GM12878 (cell line): Measurements from ENCODE around the gene TRANK1. TPM values are rescaled to one million over a fixed set of nuclear protein-coding genes. Genes with fewer than 3 reads are reported as not detected.

Experiments used
- ATAC-seq: fragments of 200-7000 bp; cut with Tn5 transposase; 3 replicates; pipeline ENCODE4 v1.9.1; 2020; ENCODE audit warnings: mild to moderate bottlenecking, moderate library complexity
- BruUV-seq: library from RNA; stranded (reverse); fragments of 400-500 nt; replicated peaks from 2 replicates; lab custom pipeline; 2021; lab: Mats Ljungman, UMichigan
- CTCF ChIA-PET: fragments of 300-600 bp; sonication (Branson Sonifier 250); formaldehyde crosslinking; extraction: SDS; loops from one replicate; lab custom pipeline; 2021; ENCODE audit warnings: inconsistent platforms; lab: Yijun Ruan, JAX
- POLR2A ChIA-PET: fragments of 350-600 bp; formaldehyde crosslinking; extraction: SDS; loops from one replicate; lab custom pipeline; 2021; ENCODE audit warnings: inconsistent platforms; lab: Charles Lee
- RAD21 ChIA-PET: fragments of 300-600 bp; sonication (Branson Sonifier 250); formaldehyde crosslinking; loops from one replicate; lab custom pipeline; 2023; ENCODE audit warnings: antibody characterized with exemption; ENCODE audit not compliant: unreplicated experiment; lab: Charles Lee
- SMC1A ChIA-PET: fragments of 300-600 bp; sonication (Branson Sonifier 250); formaldehyde crosslinking; loops from one replicate; lab custom pipeline; 2023; ENCODE audit not compliant: unreplicated experiment, uncharacterized antibody; lab: Charles Lee
- DNase-seq: peaks from one replicate; pipeline ENCODE4 v3.0.0-alpha.2; 2011; ENCODE audit warnings: low read depth, low spot score
- FAIRE-seq: peaks from 3 replicates; lab custom pipeline; 2011; peaks lifted over from hg19 to GRCh38; lab: Jason Lieb, UNC
- H2AFZ ChIP-seq: 2 replicates; pipeline ENCODE4 v1.6.0; 2011; ENCODE audit warnings: low read depth, low read length, control low read depth; ENCODE audit not compliant: control insufficient read depth
- H3K27ac ChIP-seq: 2 replicates; pipeline ENCODE4 v1.5.1; 2011; ENCODE audit warnings: control low read depth; ENCODE audit not compliant: control insufficient read depth, insufficient read depth
- H3K27me3 ChIP-seq, 2 experiments: replicated peaks in 1 of 2; 2 replicates each; pipeline versions ENCODE4 v1.6.0 to v1.6.1; 2011; ENCODE audit warnings: low read length in 1 of 2; ENCODE audit not compliant: control insufficient read depth in 2 of 2, insufficient read depth in 2 of 2
- H3K36me3 ChIP-seq, 2 experiments: 2 replicates each; pipeline ENCODE4 v1.5.1; 2011; ENCODE audit warnings: low read length in 1 of 2; ENCODE audit not compliant: control insufficient read depth in 2 of 2, insufficient read depth in 2 of 2
- H3K4me1 ChIP-seq: 2 replicates; pipeline ENCODE4 v1.6.1; 2011; ENCODE audit warnings: mild to moderate bottlenecking, low read length, moderate library complexity, mixed read lengths; ENCODE audit not compliant: control insufficient read depth, insufficient read depth
- H3K4me2 ChIP-seq: 2 replicates; pipeline ENCODE4 v1.6.0; 2011; ENCODE audit warnings: control low read depth; ENCODE audit not compliant: control insufficient read depth, insufficient read depth
- H3K4me3 ChIP-seq: fragments of 200-600 bp; sonication (generic); 2 replicates; pipeline ENCODE4 v1.5.1; 2016
- H3K79me2 ChIP-seq: 2 replicates; pipeline ENCODE4 v1.6.0; 2011; ENCODE audit warnings: low read length; ENCODE audit not compliant: control insufficient read depth, insufficient read depth
- H3K9ac ChIP-seq: 2 replicates; pipeline ENCODE4 v1.8.0; 2011; ENCODE audit warnings: low read length, control low read depth, mixed read lengths; ENCODE audit not compliant: control insufficient read depth, insufficient read depth
- H3K9me3 ChIP-seq: replicated peaks from 3 replicates; pipeline ENCODE4 v1.5.1; 2011; ENCODE audit warnings: mild to moderate bottlenecking, low read length; ENCODE audit not compliant: control insufficient read depth, insufficient read depth
- H4K20me1 ChIP-seq: 2 replicates; pipeline ENCODE4 v1.6.0; 2011; ENCODE audit not compliant: control insufficient read depth, insufficient read depth
- BCLAF1 ChIP-seq: fragments of 450-650 bp; IDR thresholded peaks from 2 replicates; pipeline ENCODE4 v1.6.1; 2017; ENCODE audit warnings: antibody characterized with exemption, mild to moderate bottlenecking, moderate library complexity
- CEBPB ChIP-seq, 2 experiments: fragments of 150-350 bp in 1 of 2; IDR thresholded peaks; 2 replicates each; pipeline ENCODE4 v1.6.1; 2012 to 2014; ENCODE audit warnings: low read depth in 2 of 2, low read length in 2 of 2, borderline replicate concordance in 1 of 2, inconsistent platforms in 1 of 2
- GATAD2B ChIP-seq: fragments of 450-650 bp; conservative IDR thresholded peaks from 2 replicates; pipeline ENCODE4 v1.6.1; 2017; ENCODE audit warnings: low read depth, mild to moderate bottlenecking, moderate library complexity
- KAT2A ChIP-seq: conservative IDR thresholded peaks from 2 replicates; pipeline ENCODE4 v1.6.1; 2011; ENCODE audit warnings: low read depth, low read length; ENCODE audit not compliant: control insufficient read depth
- MTA2 ChIP-seq: fragments of 450-650 bp; IDR thresholded peaks from 2 replicates; pipeline ENCODE4 v1.6.1; 2016; ENCODE audit warnings: low read depth, mild to moderate bottlenecking, moderate library complexity
- WGBS: methylation state at CpG from one replicate; pipeline ENCODE4 v1.1.6; 2016; ENCODE audit warnings: low lambda C conversion rate; ENCODE audit not compliant: insufficient replicate concordance, insufficient coverage; ENCODE audit errors: missing lambda C conversion rate; 5-methylcytosine and 5-hydroxymethylcytosine counted together
- in situ Hi-C: fragments of 300-500 bp; cut with MboI; formaldehyde crosslinking; loops from 9 replicates; pipeline ENCODE4 v1.14.3; 2018; ENCODE audit warnings: mixed read lengths
- intact Hi-C: fragments of 100-400 bp; cut with micrococcal nuclease; formaldehyde crosslinking; loops from one replicate; pipeline ENCODE4 v1.14.2; 2022; ENCODE audit not compliant: unreplicated experiment
- polyA plus RNA-seq, 11 experiments: library from polyadenylated mRNA; depleted of rRNA in 4 of 11; unstranded in 6 of 11; stranded (reverse) in 5 of 11; fragments of >200 nt; fragmentation: Nextera tagmentation in 4 of 11; fragmentation: Illumina TruSeq in 1 of 11; extraction: Ambion mirVana in 4 of 11; extraction: Trizol in 1 of 11; gene quantifications; 1 replicate in 1 of 11; 2 replicates in 10 of 11; pipeline versions ENCODE4 v1.2.1 to v1.2.3, GENCODE V29; 2011 to 2016; ENCODE audit warnings: inconsistent platforms in 2 of 11, missing spikeins in 2 of 11, low read depth in 1 of 11
- total RNA-seq, 4 experiments: library from RNA; depleted of rRNA in 3 of 4; stranded (reverse); fragments of >200 nt in 3 of 4; fragmentation: Illumina TruSeq in 1 of 4; extraction: Trizol in 1 of 4; gene quantifications; 2 replicates each; pipeline versions ENCODE4 v1.2.1 to v1.2.3, GENCODE V29; 2013 to 2021

Gene TRANK1
- total and polyA plus RNA-seq, 10 of the 15 experiments (the other 5 are each of a cell fraction or from before 2014, with no cell fraction given) = 0.46 to 8.8 (median 1.1) TPM

- Histone ChIP-seq H2AFZ (no peak overlapping the region), H3K79me2 (no peaks in the 10 kb centered on the region), H3K9me3 (no peaks in the 10 kb centered on the region), H3K36me3 (no peaks in the 10 kb centered on the region; a peak in 1 of 4 replicates), H3K4me1 (no peaks in the 10 kb centered on the region), H3K27ac (no peak overlapping the region), H3K4me2 (no peak overlapping the region), H3K27me3 (no peaks in the 10 kb centered on the region), H3K4me3 (no peak overlapping the region), H4K20me1 (no peaks in the 10 kb centered on the region)
- in situ Hi-C loops = no loop called here
- ChIA-PET CTCF (no interaction called here), POLR2A (no interaction called here), RAD21 (no interaction called here)
- intact Hi-C loops = no loop called here
- DNase-seq = no peak
- no peak for ATAC-seq
- 85% methylated on average over 10 of the region's 10 CpGs for WGBS
- FAIRE-seq = no peak
- BruUV-seq = no TSS peak
- TF ChIP-seq GATAD2B = no peak
- TF ChIP-seq BCLAF1 = no peak
- no peak for TF ChIP-seq KAT2A
- no peak for TF ChIP-seq MTA2
- no peak for TF ChIP-seq CEBPB (IDR thresholded peaks at IDR 0.05; ENCODE audit: borderline replicate concordance in 1 of 2, low read depth in 2 of 2, low read length in 2 of 2)
- TF ChIP-seq, all 136 proteins: peak for 0
- SMC1A ChIA-PET = interaction anchor here (1.1 kb wide), 1 partner anchor 125 kb away, joined by 5 read pairs; no protein-coding TSS in a partner anchor
- no peak overlapping the region for H3K9ac ChIP-seq
These were observed 111.6 kb downstream of the TRANK1 start for GRCh38 chr3:36833160-36833814.
